ENCODE data around the gene ZFR2.
"Not testable (repeated sequence)": the region's sequence is repeated elsewhere in the genome, so short reads cannot be mapped to it uniquely, and the experiment has no call there.

Gene ZFR2

DNA sequence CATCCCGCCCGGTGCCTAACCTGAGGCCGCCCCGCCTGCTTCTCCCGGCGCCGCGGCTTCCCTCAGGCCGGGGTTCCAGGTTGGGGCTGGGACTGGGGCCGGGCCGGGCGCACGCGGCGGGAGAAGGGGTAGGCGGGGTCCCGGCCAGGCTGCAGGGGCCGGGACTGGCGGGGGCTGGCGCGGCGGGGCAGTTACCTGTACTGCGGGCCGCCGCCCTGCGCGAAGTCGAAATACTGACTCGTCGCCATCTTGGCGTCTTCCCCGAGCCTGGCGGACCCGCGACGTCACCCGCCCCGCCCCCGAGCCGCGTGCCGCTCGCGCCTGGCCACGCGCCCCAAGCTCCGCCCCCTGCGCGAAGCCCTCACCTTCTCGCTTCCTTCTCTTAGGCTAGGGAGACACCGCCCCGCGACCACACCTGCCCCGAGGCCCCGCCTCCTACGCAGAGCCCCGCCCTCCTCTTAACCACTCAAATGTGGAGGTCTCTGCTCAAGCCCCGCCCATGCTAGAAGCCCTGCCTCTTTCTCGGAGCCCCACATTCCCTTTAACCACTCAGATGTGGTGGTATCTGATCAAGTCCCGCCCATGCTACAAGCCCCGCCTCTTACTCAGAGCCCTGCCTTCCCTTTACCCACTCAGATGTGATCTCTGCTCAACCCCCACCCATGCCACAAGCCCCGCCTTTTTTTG is at the start of gene ZFR2:
Gene ZFR2 (minus strand): TSS at position 269 of the 687 bp plus-strand sequence. CDS start 21 bp downstream, at position 248.
- DNase-seq (ENCODE audit: low read depth), result no peak

GRCh38 chr19:3916033-3916432 is 47.2 kb upstream of the ZFR2 start:
- no peak for DNase-seq (ENCODE audit: low read depth)

DNA sequence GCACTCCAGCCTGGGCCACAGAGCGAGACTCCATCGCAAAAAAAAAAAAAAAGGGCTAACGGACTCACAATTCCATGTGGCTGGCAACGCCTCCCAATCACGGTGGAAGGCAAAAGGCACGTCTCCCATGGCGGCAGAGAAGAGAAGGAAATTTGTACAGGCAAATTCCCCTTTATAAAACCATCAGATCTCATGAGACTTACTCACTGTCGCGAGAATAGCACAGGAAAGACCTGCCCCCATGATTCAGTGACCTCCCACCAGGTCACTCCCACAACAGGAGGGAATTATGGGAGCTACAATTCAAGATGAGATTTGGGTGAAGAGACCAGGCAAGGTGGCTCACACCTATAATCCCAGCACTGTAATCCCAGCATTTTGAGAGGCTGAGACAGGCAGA is 45.4 kb upstream of the ZFR2 start:
- no peak for DNase-seq (ENCODE audit: low read depth)

DNA sequence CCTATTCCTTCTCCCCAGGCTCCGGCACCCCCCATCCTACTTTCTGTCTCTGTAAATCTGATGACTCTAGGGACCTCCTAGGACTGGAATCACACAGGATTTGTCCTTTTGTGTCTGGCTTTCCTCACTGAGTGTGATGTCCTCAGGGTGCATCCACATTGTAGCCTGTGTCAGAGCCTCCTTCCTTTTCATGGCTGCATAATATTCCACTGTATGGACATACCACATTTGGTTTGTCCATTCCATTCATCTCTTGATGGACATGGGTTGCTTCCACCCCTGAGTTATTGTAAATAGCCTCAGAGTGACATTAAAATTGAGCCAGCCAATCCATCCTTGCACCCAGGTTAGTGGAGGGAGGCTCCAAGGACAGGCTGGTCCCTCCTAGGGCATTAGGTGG is 41.3 kb upstream of the ZFR2 start:
- no peak for DNase-seq (ENCODE audit: low read depth)

GRCh38 chr19:3908266-3909054 is 39.6 kb upstream of the ZFR2 start:
- DNase-seq (ENCODE audit: low read depth), result no peak

DNA sequence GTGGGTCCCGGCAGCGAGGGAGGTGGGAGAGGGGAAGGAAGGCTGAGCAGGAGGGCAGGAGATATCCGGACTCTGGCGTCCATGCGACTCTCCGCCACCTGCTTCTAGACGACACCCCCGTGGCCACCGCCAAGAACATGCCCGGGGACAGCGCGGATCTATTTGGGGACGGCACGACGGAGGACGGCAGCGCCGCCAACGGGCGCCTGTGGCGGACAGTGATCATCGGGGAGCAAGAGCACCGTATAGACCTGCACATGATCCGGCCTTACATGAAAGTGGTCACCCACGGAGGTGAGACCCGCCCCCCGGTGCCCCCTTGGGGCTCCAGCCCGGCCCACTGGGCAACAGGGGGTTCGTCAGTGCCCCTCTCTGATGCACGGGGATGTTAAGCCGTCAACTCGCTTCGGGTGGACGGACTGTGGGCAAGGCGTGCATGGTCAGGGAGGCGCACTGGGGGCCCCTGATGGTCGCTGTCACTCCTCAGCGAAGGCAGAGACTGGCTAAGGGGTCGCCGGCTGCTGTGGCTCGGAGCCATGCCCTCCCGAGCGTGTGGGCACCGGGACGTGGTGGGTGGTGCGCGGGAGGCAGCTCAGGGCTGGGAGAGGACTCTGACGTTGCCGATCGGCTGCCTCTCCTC is 38.9 kb upstream of the ZFR2 start:
- no peak for DNase-seq (ENCODE audit: low read depth)

GRCh38 chr19:3904233-3904632 is 35.4 kb upstream of the ZFR2 start:
- no peak for DNase-seq (ENCODE audit: low read depth)

DNA sequence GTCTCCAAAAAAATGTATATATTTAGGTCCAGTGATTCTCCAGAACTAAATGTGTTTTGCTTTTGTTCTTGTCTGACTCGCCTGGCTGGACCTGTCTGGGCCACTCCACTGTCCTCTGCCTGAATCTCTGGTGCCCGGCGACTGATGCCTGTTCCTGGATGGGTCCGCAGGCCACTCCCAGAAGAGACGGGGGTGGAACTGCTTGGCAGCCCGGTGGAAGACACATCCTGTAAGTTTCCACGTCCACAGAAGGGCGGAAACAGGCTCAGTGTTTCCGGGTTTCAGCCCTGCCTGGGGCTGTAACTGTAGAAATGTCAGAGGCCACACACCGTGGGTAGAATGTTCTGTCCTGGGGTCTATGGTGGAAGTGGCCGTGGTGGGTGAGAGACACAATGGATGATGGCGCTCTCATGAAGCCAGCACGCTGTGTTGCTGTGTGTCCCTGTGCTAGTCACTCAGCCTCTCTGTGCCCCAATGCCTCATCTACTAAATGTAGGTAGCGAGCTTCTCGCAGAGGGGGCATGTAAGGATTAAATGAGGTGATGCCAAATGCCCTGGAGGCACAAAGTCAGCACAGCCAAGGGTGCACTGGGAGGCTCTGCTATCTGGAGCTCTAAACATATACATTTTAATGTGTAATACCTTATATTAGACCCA is 33.6 kb upstream of the ZFR2 start:
- DNase-seq (ENCODE audit: low read depth), result no peak

GRCh38 chr19:3899531-3900294 is 30.9 kb upstream of the ZFR2 start:
- DNase-seq (ENCODE audit: low read depth), result no peak

DNA sequence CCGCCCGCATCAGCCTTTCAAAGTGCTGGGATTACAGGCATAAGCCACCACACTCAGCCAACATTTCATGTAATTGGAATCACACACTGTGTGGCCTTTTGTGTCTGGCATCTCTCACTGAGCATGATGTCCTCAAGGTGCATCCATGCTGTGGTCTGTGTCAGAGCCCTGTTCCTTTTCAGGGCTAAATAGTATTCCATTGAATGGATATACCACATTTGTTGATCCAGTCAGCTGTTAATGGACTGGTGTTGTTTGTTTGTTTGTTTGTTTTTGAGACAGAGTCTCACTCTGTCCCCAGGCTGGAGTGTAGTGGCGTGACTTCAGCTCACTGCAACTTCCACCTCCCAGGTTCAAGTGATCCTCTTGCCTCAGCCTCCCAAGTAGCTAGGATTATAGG is 29.6 kb upstream of the ZFR2 start:
- DNase-seq (ENCODE audit: low read depth), result no peak

- DNase-seq (ENCODE audit: low read depth), result no peak
These were observed 29.1 kb upstream of the ZFR2 start for GRCh38 chr19:3897936-3898335.

GRCh38 chr19:3895788-3896187 is 26.9 kb upstream of the ZFR2 start:
- DNase-seq (ENCODE audit: low read depth), result no peak

DNA sequence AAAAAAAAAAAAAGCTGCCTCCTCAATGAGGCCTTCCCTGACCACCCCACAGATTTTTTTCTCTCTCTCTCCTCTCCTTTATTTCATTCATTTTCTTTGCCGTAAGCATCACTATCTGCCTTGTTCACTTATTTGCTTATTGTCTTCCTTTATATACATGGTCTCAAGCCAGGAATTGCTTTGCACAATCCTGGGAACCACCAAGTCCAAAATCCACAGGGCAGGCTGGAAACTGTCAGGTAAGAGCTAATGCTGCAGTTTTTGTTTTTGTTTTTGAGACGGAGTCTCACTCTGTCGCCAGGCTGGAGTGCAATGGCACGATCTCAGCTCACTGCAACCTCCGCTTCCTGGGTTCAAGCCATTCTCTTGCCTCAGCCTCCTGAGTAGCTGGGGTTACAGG is 26.1 kb upstream of the ZFR2 start:
- not testable (repeated sequence) for DNase-seq (ENCODE audit: low read depth)

- no peak for DNase-seq (ENCODE audit: low read depth)
These were observed 24.8 kb upstream of the ZFR2 start for GRCh38 chr19:3893509-3894179.

- DNase-seq (ENCODE audit: low read depth), result no peak
These were observed 21.8 kb upstream of the ZFR2 start for GRCh38 chr19:3890591-3890990.

GRCh38 chr19:3882041-3882384 is 13.2 kb upstream of the ZFR2 start:
- DNase-seq (ENCODE audit: low read depth), result no peak

DNA sequence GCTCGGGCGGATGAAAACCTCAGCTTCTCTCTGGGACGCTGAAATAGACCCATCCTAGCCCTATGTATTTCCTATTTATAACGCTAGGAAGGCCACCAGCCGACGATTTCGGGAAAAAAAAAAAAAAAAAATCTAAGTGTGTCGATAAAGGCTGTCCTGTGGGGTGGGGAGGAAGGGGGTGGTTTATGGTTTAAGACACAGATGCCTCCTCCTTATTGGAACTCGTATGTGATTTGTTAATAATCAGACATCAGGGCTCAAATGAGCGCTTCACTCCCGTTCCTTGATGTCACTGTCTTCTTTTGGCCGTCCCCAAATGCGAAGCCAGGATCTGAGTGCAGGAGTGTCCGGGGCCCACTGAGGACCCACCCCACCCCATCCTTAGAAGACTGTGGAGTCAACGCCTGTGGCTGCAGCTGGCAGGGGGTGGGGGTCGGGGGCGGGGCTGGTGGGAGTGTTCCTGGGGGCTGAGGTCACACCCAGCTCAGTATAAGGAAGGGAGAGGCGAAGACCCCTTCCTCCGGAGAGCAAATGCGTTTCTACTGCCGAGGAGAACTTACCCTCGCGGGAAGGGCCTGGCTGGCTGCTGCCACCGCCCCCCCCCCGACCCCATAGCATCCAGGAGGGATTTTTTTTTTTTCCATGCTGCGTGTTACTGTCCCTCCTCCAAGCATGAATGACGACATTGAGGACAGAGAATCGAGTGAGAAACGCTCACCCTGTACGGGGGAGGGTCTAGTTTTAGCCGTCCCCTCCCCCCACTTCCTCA is 12.6 kb upstream of the ZFR2 start:
- DNase-seq (ENCODE audit: low read depth), result no peak

DNA sequence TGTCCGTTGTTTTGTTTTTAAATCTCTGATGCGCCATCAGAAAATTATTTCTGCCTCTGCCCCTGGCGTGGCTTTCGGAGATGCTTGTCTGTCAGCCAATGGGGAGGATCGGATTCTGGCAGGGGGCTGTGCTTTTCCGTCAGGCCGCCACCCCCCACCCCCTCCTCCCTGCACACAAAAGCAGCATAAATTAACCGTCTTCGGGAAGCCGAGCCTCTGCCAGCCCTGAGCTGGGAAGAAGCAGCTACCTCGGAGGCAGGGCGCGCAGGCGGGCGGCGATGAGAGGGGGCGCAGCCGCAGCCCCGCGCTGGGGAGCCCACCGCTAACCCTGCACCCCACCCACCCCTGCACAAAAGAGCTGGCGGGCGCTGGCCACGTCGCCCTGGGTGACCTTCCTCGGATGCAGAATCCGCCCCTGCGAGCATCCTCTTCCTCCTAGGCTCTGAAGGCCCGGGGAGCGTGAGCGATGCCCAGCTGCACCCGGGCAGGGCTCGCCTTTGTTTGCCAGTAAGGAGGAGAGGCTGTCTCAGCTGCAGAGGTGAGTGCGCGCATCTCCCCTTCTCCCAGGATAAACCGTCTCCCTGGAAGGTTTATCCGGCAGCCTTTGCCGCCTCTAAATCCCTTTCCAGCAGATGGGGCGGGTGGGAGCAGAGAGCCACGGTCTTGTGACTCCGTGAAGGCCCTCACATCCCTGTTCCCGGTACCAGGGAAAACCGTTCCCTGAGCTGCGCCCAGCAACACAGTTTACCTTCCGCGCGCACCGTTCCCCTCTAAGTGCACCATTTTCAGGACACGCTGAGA is 11.8 kb upstream of the ZFR2 start, which contains the start of gene ATCAY:
Gene ATCAY (plus strand): TSS at position 215 of the 801 bp plus-strand sequence. CDS start 5,083 bp downstream, outside the sequence.
- DNase-seq (ENCODE audit: low read depth), result no peak

- no peak for DNase-seq (ENCODE audit: low read depth)
These were observed 10.8 kb upstream of the ZFR2 start for GRCh38 chr19:3879656-3880055.

- not testable (repeated sequence) for DNase-seq (ENCODE audit: low read depth)
These were observed 5.9 kb upstream of the ZFR2 start for GRCh38 chr19:3874695-3875094.
